DMS 273 (cell line): ENCODE measurements around the gene NSFL1C.
"Not testable (repeated sequence)": the region's sequence is repeated elsewhere in the genome, so short reads cannot be mapped to it uniquely, and the experiment has no call there.

Experiments
- DNase-seq: peaks from one replicate; lab custom pipeline; 2025; ENCODE audit not compliant: unreplicated experiment; lab: John Stamatoyannopoulos, UW

The NSFL1C gene

DNA sequence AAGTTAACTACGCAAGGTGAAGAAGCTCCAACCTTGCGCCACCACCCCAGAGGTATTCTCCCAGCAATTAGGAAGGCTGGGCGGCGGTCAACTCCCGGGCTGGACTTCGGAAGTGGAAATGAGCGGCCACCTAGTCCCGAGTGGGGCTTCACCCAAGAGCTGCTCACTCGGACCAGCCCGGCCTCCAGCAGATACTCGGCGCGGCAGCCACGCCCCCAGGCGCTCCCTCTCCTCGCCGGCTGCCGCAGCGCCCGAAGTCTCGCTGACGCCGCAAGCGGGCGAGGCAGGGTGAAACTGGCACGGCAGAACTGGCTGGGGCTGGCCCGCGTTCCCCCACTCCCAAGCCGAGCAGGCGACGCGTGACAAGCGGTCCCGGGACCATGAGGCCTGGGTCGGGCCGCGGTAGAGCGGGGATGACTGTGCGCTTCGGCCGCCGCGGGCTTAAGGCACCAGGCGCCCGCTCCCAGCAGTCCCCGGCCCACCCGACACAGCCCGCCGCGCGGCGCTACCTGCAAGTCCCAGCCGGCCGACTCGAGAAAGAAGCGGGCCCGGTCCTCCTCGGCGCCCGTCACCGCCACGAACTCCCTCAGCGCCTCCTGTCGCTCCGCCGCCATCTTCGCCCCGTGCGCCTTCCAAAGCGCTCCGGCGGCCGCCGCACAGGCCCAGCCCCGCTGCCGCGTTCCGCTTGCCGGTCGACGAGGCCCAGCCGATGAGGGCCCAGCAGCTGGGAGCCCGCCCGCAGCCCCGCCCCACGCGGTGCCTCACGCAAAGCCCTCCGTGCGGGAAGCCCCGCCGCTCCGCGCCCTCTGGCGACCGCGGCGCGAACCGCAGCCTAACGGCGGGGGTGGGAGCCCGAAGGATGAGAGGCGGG is at the start of gene NSFL1C:
Gene NSFL1C, minus strand, starts transcription at position 639 of the 871 bp plus-strand sequence. Its CDS starts 25 bp downstream, at position 614.
- DNase-seq, result peak; percentile 98

DNA sequence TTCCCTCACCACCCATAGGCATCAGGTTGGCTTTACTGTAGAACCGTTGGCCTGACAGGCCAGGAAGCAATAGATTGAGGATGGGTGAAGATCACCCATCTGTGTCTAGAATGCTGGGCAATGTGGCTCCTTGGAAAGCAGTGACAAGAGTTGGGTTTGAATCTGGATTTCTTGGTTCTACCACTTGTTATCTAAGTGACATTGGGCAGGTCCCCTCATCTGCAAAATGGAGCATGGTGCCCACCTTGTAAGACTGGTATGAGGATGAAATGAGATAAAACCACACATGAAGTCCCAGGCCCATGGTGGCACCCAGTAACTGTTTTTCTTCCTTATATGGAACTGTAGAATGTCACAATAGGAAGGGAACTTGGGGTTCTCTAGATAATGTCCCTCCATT is 47.2 kb upstream of the NSFL1C start:
- no peak for DNase-seq

DNA sequence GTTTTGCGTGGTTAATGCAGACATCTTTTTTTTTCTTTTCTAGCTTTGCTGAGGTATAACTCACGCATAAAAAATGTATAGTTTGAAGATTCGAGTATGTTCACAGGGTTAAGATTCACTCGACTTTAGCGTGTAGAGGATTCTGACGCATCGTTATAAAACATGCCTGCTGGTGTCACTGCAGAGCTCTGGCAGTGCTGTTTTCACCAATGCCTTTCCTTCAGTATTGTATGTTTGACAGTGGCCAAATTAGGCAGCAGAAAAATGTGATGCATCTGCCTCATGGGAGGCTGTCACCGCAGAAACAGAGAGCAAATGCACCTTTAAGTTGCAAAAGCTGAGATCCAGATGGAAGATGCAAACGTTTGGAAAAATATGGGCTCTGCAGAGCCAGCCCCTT is 42.6 kb upstream of the NSFL1C start:
- DNase-seq, result peak; percentile 34

DNA sequence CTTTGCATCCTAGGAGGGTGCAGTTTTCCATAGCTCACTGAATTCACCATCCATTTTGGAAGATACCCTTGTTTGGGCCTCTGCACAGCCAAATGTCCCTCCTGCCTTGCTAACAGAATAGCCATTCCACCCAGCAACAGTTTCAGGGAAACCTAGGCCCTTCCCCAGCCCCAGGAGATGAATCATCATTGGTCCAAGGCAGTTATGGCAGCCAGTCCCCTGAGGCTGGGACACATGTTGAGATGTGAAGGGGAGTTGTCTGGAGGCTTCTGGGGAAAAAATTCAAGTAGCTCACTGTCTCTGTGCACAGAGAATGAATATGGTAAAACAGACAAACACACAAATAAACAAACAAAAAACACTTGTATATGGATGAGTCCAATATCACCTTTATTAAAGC is 41.9 kb upstream of the NSFL1C start:
- no peak for DNase-seq

DNA sequence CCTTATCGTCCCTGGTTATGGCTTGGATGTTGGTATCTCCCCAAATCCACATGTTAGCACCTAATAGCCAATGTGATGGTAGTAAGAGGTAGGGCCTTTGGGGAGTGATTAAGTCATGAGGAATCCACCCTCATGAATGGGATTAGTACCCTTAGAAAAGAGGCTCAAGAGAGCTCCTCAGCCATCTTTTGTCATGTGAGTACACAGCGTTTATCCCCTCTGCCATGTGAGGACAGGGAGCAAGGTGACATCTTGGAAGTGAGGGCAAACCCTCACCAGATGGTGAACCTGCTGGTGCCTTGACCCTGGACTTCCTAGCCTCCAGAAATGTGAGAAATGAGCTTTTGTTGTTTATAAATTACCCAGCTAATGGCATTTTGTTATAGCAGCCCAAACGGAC is 40.6 kb upstream of the NSFL1C start:
- no peak for DNase-seq

DNA sequence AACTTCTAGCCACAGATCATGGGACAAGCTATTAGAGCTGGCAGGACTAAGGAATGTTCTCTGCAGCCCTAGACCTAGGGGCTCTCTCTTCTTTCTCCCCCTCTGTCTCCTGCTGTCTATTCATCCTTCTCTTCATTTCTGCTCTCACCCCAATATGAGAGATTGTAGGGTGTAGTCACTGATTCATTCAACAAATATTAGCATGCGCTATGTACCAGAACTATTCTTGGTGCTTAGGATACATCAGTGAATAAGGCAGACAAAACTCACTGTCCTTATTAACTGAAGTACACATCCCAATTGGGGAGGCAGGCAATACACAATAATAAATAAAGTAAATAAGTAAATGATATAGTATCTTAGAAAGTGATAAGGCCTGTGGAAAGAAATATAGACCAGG is 39.2 kb upstream of the NSFL1C start:
- no peak for DNase-seq

DNA sequence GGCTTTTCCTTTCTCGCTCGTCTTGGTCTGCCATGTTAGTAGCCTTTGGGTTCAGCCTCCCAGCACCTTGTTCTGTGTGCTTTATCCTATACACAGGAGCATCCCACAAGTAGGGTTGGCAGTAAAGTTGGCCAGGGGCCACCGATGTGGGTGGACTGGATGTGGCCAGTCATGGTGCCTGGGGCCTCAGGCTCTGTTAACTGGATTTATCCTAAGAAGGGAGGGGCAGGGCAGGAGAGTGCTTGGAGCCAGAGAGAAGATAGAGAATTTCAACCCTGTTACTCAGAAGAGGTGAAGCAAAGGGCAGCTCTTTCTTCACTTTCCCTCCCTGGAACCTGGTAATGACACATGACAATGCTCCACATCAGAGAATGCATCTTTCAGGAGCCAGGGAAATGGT is 38.7 kb upstream of the NSFL1C start:
- no peak for DNase-seq

DNA sequence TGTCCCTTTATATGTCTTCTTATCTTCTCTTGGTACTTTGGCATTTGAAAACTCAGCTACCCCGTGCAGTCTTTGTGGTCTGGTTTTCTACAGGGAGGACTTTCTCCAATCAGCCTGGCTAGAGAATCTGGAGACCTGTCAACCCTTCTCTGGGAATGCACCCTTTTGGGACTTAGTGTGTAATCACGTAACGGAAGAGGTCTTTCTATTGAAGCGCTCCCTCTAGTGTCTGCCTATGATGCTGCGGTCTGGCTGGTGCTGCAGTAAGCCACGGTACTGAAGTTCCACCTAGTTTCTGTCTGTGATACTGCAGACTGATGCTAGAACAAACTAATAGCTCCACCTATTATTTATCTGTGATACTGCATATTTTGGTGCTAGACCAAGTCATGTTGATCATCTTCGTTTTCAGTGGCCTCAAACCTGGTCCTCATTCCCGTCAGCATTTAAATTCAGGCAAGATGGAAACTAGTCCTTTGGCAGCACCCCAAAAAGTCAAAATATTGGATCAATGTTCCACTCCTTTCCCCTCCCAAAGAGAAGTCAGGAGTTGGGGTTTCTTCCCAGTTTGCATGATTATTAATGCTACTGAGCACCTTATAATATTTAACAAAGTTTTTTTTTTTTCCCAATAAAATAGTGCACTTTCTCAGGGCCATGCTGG is 37.0 kb upstream of the NSFL1C start:
- peak; percentile 92 for DNase-seq

DNA sequence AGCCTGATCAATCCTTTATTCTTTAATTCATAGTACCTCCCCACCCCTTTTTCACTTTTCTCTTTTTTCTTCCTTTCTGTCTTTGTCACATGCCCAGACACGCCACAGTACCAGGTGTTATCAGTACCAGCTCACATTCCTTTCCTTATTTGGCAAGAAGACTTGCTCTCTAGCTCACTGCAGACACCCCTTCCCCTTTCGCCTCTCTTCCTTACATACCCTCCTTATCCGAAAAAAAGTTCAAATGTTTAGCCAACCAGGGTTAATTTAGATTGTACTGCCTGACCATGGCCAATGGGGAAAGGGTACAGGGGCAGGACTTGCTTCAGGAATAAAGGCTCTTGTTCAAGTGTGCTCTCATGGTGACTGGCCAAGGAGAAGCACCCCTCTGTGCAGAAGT is 33.8 kb upstream of the NSFL1C start:
- no peak for DNase-seq

DNA sequence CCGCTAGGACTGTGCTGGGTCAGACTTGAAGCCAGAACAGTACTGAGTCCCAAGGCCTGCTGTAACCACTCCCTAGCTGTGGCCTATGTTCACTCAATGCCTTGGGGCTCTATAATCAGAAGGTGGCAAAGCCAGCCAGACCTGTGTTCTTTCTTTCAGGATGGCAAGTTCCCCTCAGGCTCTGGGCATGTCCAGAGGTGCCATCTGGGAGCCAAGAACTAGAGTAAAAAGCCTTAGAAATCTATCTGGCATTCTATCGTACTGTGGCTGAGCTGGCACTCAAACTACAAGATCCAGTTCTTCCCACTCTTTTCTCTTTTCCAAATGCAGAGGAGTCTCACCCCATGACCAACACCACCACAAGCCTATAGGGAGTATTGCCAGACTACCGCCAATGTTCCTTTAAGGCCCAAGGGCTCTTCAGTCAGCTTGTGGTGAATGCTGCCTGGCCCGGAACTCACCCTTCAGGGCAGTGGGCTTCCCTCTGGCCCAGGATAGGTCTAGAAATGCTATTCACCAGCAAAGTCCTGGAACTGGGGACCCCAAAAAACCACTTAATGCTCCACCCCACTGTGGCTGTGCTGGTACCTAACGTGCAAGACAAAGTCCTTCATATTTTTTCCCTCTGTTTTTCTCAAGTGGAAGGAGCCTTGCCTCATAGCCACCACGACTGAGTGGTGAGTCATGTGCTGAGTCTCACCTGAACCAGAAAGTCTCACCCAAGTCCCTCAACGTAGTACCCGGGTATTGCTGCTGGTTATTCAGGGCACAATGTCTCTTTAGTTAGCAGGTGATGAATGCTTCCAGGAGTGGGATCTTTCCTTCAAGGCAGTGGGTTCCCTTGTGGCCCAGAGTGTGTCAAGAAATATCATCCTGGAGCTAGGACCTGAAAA is 33.1 kb upstream of the NSFL1C start:
- no peak for DNase-seq

DNA sequence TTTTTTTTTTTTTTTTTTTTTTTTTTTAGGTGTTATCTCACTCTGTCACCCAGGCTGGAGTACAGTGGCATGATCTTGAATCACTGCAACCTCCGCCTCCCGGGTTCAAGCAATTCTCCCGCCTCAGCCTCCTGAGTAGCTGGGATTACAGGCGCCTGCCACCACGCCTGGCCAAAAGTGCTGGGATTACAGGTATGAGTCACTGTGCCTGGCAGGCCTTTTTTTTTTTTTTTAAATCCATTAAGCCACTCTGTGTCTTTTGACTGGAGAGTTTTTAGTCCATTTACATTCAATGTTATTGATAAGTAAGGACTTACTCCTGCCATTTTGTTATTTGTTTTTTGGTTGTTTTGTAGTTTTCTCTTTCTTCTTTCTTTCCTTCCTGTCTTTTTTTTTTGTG is 30.7 kb upstream of the NSFL1C start:
- DNase-seq, result not testable (repeated sequence)

DNA sequence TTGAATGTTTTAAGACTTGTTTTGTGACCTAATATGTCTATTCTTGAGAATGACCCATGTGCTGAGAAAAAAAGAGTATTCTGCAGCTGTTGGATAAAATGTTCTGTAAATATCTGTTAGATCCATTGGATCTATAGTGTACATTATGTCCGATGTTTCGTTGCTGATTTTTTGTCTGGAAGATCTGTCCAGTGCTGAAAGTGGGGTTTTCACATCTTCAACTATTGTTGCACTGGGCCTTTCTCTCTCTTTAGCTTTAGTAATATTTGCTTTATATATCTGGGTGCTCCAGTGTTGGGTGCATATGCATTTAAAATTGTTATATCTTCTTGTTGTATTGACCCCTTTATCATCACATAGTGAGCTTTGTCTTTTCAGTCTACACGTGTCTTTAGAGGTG is 30.3 kb upstream of the NSFL1C start:
- DNase-seq, result no peak

DNA sequence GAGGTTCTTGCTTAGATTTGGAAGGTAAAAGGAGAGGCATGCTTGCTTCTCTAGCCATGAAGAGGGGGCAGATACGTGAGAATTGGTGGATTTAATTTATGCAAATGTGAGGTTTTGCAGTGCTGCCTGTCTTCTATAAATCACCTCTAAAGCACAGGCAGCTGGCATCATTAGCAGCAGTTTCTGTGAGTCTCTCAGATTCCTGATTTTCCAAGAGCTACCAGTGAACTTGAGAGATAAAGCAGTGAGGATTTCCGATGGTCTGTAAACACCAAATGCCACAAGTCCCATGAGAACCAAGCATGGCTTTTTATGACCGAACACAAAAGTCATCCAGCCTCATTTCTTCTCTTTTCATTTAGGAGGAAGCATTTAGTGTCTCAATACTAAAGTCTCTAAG is 27.8 kb upstream of the NSFL1C start:
- DNase-seq, result no peak

DNA sequence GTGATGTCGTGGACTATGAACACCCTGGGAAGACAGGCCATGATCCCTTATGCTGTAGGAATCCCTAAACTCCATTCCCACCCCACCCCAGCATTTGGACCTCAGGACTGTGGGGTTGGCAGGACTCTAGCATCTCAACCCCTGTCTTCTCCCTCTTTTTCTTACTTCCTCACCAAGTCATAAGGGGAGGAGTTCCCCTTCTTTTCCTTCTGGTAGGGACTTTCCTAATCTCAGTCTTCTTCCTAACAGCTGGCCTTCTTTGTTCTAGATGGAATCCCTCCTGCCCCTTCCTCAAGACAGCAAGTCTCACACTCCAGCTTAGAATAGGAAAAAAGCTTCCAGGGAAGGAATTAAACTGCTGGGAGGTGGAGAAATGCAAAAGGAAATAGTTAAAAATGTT is 26.9 kb upstream of the NSFL1C start:
- no peak for DNase-seq

DNA sequence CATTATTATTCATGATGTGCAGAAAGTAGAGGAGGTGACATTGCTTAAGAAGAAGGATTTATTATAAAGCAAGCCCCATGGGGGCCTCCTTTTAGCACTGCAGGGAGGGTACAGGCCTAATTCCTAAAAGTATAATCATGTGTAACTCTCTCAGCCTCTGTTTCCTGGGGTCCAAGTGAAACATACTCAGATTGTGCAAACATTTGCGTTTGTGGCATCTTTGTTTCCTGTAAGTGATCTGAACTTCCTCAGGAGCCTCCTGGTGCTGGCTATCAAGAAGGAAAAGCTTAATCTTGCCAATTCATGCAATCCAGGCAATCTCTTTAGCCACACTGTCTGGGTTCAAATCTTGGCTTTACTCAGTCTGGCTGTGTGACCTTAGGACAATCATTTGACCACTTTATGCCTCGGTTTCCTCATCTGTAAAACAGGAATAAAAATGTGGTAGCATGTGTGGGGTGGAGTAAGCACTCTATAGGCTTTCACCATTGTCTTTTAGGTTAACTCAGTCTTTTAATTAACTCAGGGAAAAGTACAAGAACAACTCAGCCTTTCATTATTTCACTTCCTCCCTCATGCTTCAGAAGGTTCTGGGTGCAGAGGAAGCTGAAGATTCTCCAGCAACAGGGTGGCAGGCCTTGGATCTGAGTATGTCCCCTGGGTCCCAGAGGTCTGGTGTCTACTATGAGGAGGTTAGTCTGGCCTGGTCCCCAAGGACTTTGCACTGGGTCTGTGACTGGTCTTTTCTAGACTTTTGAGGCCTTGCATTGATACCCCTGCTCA is 25.4 kb upstream of the NSFL1C start:
- no peak for DNase-seq

DNA sequence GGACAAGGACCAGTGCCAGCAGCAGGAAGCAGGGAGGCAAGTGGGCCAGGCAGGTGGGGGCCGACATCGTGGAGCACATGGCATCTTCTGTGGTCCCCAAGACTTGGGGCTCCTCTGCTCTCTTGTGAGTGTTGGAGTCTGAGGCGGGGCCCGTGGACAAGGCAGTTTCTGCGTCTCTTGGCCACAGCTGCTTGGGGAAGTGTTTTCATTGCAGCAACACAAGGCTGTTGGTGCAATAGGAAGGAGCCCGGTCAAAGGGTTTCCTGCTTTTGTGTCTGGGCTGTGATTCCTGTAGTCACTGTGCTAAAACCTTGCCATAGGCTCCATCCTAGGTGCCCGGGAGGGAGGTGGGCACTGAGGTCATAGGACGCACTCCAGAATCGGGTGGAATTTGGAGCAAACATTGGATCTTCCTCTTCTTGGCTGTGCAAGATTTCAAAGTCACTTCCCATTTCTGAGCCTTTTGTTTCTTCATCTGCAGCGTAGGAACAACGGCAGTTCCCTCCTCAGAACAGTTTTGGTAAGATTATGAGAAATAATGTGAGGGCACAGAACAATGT is 24.7 kb upstream of the NSFL1C start, which contains the start of gene SIRPB2:
Gene SIRPB2, minus strand, starts transcription at position 140 of the 560 bp plus-strand sequence. Its CDS starts 61 bp downstream, at position 79.
- no peak for DNase-seq

DNA sequence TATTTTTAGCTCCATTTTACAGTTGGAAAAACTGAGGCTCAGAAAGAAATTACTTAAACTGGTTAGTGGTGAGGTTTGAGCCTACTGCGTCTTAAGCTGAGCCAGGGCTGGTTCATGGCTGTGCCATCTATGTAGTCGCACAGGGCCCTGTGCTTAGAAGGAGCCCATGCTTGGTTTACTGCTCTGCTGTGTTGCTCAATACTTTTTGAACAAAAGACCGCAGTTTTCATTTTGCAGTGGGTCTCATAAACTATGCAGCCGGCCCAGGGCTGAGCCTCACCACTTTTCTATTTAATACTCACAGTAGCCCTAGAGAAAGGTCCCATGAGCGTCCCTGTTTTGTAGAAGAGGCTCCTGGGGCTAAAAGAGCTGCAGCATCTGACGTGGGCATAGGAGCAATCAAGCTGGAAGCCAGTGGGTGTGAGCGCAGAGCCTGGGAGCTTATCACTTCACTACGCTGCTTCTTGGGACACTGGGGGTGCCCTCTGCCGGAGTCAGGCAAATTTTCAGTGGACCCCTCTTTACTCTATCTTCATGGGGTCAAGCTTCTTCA is 24.1 kb upstream of the NSFL1C start:
- DNase-seq, result no peak

DNA sequence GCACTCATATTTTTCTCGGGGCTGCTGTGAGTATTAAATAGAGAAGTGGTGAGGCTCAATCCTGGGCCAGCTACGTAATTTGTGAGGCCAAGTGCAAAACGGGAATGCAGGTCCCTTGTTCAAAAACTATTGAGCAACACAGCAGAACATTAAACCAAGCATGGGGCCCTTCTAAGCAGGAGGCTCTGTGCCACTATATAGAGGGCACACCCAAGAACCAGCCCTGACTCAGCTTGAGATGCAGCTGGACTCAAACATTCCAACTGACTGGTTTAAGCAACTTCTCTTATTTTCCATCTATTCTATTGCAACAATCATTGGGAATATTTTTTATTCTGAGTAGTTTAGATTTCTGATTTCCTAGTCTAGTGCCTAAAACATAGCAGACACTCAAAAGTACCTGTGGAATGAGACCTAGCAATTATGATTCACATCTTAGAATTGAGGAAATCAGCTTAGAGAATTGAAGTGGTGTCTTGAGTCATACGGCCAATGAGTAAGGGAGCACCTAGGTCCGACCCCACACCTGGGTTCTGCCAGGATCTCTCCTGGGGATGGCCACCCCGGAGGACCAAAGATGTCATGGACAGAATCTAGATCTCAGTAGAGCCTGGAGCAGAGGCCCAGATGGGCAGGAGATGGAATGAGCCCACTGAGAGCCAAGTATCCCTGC is 23.3 kb upstream of the NSFL1C start:
- no peak for DNase-seq

DNA sequence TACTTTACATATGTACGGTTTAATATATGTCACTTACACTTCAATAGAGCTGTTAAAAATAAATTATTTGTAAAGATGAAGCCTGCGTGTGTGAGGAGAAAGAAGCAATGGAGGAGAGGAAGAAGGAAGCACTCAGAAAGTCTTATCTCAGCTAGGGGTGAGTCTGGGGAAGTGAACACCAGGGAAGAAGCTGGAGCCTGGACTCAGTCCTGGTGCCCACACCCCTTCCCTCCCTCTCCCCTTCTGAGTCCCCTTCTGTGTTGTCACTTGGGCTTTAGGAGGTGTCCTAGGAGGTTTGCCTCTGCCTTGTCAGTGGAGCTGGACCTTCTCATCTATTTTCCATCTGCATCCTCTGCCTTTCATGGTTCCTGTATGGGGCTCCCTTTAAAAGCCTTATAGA is 22.7 kb upstream of the NSFL1C start:
- DNase-seq, result no peak
